Coronary artery (tissue), 2 donors: ENCODE data around the gene ASTL.

Source experiments
- DNase-seq: peaks from one replicate; pipeline ENCODE4 v3.0.0-alpha.2; 2017; ENCODE audit warnings: low spot score
- H3K27ac ChIP-seq, 2 donors: fragments of 200-600 bp; sonication (generic); one replicate each; pipeline ENCODE4 v1.5.1; 2016 to 2019
- H3K4me3 ChIP-seq: fragments of 200-600 bp; sonication (generic); 2 replicates; pipeline ENCODE4 v1.5.1; 2016; ENCODE audit warnings: mild to moderate bottlenecking, moderate library complexity
- TF ChIP-seq, protein P1 (sequence below): fragments of 200-600 bp; sonication (generic); IDR thresholded peaks from one replicate; pipeline ENCODE4 v1.5.1; 2019; ENCODE audit warnings: antibody characterized with exemption

Gene ASTL

DNA sequence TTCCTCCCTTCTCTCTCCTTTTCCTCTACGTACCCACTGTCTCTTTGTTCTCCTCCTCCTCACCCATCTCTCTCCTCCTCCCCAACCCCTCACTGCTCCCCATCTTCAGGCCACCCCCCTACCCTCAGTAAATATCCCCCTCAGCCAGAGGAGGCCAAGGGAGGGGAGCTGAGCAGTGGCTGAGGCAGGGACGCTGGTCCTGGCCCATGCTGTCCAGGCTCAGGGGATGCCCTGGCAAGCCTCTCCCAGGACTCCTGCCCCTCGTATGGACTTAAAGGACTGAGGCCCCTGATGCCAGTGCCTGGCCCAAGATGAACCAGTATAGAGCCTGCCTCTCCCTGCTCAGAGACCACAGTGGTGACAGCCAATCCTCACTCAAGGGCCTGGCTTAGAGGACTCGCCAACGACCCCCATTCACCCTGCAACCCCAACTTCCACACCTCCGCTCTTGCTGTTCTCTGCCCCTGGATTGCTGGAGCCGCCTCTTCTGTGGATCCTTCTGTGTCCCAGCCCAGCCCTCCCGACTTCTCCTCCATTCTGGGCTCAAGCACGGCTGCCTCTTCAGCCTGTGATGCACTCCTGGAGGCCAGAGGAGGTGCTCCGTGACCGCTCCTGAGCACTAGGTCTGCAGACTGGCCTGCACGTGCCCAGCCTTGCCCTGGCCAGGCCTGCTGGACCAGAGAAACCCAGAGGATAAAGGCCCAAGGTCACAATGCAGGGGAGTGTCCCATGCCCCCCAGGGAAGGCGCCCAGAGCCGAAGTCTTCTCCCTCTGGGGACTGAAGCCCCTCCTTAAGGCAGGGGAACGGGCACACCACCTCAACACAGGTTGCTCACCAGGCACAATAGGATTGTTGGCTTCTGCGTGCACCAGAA lies 16.4 kb upstream of the ASTL start:
- no peak for DNase-seq
- Histone ChIP-seq H3K4me3 (no peak overlapping the region), H3K27ac (no peak overlapping the region)
- TF ChIP-seq, protein P1, sequence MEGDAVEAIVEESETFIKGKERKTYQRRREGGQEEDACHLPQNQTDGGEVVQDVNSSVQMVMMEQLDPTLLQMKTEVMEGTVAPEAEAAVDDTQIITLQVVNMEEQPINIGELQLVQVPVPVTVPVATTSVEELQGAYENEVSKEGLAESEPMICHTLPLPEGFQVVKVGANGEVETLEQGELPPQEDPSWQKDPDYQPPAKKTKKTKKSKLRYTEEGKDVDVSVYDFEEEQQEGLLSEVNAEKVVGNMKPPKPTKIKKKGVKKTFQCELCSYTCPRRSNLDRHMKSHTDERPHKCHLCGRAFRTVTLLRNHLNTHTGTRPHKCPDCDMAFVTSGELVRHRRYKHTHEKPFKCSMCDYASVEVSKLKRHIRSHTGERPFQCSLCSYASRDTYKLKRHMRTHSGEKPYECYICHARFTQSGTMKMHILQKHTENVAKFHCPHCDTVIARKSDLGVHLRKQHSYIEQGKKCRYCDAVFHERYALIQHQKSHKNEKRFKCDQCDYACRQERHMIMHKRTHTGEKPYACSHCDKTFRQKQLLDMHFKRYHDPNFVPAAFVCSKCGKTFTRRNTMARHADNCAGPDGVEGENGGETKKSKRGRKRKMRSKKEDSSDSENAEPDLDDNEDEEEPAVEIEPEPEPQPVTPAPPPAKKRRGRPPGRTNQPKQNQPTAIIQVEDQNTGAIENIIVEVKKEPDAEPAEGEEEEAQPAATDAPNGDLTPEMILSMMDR, result no peak

DNA sequence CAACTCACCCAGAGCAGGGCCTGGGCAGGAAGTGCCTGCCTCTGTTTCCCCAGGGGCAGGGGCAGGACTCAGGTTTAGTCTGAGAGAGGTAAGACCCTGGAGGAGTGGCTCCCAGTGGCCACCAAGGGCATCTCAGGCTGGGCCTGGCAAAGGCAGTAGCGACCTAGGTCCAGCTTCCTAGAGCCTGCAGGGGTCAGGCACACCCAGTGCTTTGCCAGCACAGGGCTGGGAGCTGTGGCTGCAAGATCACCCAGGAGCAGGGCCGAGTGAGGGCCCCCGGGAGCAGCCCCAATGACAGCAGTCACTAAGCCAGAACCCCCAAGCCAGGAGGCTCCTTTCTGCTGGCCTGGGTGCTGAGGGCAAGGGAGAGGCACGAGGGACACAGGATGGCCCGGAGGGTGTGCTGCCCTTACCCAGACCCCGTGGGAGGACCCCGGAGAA lies 15.7 kb upstream of the ASTL start:
- TF ChIP-seq, protein P1, result no peak
- DNase-seq, result no peak
- H3K4me3 ChIP-seq, result no peak overlapping the region
- H3K27ac ChIP-seq, result no peak overlapping the region

DNA sequence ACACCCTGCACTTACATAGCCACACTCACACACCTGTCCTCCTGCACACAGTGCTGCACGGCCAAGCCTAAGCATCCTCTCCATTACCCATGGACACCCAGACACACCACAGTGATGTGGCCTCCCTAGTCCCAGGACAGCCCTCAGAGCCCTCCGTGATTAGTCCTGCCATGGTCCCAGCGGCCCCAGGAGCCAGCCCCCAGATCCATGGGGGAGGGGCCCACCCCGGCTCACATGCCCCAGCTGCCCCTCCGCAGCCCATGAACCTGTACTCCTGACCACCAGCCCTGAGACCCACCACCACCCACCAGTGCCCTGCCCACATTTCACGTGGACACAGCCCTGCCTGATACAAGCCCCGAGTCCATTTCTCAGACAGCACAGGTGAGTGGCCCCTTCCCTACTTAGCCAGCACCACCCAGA lies 15.0 kb upstream of the ASTL start:
- DNase-seq, result no peak
- Histone ChIP-seq H3K4me3 (no peak overlapping the region), H3K27ac (no peak overlapping the region)
- TF ChIP-seq, protein P1, result no peak

DNA sequence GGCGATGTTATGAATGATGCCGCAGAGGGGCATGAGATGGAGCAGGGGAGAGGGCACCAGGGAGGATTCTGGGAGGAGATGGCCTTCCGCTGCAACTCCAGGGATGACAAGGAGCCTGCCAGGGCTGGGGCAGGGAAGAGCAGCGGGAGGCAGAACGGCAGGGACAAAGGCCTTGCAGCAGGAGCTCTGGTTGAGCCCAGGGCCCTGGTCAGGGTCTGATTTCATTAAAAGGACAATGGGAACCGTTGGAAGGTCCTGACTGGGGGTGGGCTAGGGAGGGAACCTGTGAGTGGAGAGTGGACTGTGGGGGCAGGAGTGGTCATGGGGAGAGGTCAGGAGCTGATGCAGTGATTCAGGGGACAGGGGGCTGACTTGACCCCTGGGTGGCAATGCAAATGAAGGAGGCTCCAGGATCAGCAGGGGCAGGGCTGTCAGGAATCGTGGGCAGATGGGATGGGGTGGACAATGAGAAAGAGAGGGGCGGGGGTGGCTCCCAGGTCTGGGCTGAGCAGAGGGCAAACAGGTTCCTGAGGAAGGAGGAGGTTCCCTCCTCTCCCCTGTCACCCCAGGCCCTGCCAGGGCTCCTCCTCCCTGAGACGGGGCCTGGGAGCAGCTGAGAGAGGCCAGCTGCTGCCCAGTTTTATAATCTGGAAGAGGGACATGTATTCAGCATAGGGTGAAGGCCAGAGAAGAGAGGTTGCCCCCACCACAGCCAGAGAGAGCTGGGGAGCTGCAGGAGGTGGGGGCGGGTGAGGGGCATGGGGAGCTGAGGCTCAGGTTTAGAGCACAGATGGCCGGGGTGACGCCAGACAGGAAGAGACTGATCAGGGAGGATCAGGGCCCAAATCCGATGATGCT lies 14.2 kb upstream of the ASTL start:
- DNase-seq, result no peak
- no peak overlapping the region for H3K27ac ChIP-seq

DNA sequence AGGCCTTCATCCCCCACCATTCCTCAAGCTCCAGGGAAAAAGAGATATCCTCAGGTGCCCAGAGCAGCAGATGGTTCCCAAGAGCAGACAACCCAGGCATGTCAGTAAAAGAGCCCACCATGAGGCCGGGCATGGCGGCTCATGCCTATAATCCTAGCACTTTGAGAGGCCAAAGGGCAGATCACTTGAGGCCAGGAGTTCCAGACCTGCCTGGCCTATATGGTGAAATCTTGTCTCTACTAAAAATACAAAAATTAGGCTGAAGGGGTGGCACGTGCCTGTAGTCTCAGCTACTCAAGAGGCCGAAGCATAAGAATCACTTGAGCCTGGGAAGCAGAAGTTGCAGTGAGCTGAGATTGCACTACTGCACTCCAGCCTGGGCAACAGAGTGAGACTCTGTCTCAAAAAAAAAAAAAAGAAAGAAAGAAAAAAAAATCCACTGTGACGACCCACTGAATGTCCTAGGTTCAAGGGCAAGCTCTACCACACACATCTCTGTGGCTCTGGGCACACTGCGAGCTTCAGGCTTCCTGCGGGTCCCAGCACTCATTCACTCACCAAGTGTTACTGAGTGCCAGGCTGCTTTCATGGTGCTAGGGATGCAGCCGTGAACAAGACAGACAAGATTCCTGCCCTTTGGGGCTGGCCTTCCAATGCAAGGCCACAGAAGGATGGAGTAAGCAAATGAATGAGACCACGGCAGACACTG lies 13.4 kb upstream of the ASTL start:
- Histone ChIP-seq H3K27ac (no peak overlapping the region), H3K4me3 (no peak overlapping the region)
- TF ChIP-seq, protein P1, result no peak
- no peak for DNase-seq

More for the DNA sequence above, 14.2 kb upstream of the ASTL start:
- no peak overlapping the region for H3K4me3 ChIP-seq
- TF ChIP-seq, protein P1, result no peak

DNA sequence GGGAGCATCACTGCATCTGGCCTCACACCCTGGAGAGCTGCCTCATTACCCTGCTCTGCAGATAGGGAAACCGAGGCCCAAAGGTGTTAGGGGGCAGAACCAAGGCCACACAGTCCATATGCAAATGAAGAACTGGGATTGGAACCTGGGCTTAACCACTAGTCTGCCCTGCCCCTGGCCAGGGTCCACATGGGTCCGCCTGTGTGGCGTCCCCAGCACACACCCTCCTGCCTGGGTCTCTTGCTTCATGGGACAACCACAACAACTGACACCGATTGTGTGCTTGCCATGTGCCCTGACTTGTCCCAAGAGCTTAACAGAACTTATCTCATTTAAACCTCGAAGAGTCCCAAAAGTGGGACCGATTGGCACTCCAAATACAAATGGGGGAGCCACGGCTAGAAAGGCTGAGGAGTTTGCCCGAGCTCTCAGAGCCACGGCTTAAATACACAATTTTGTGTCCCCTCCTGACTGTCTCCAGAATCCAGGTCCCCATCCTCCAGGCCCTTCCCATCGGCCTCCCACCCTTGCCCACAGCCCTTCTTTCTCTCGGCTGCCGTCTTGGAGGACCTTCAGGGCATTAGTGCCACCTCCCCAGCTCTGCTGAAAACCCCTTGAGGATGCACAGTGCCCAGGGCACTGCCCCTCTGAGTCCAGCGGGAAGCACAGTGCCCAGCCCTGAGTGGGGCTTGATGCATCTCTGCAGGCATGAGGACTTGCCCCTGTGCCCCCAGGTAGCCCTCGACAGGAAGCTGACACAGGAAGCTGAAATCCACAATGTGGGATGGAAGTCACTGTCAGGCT lies 12.7 kb upstream of the ASTL start:
- DNase-seq, result no peak
- H3K27ac ChIP-seq, result no peak overlapping the region
- no peak overlapping the region for H3K4me3 ChIP-seq
- TF ChIP-seq, protein P1, result no peak
